GM21723 (cell line): Measurements from ENCODE around the gene PAFAH1B2.
"Not testable (repeated sequence)": the region's sequence is repeated elsewhere in the genome, so short reads cannot be mapped to it uniquely, and the experiment has no call there.

Source experiments
- ATAC-seq: cut with Tn5 transposase; IDR thresholded peaks from one replicate; pipeline ENCODE4 v1.9.1; 2021; ENCODE audit warnings: mild to moderate bottlenecking, moderate library complexity; ENCODE audit not compliant: unreplicated experiment

Gene PAFAH1B2

GRCh38 chr11:117143871-117144476 is at the start of gene PAFAH1B2:
Gene PAFAH1B2, plus strand, starts transcription at chr11:117144287. Its CDS starts 8,161 bp downstream, at chr11:117152448.
- ATAC-seq: peak; percentile 97

DNA sequence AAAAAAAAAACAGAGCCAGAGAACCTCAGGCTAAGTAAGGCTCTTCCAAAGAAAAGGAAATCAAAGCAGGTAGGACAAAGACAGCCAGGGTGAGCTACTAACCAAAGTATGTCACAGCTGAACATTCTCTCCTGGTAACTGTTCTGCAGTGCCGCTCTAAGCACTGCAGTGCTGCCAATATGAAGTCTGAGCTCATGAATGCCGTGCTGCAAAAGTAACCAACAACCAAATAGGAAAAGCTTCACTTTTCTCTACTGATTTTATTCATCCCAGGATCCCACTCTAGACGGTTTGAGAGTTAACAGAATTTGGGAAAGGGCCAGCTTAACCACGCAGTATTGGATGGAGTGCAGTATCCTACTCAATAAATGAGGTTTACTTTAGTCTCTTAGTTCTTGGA is 49.3 kb upstream of the PAFAH1B2 start:
- ATAC-seq: no peak

DNA sequence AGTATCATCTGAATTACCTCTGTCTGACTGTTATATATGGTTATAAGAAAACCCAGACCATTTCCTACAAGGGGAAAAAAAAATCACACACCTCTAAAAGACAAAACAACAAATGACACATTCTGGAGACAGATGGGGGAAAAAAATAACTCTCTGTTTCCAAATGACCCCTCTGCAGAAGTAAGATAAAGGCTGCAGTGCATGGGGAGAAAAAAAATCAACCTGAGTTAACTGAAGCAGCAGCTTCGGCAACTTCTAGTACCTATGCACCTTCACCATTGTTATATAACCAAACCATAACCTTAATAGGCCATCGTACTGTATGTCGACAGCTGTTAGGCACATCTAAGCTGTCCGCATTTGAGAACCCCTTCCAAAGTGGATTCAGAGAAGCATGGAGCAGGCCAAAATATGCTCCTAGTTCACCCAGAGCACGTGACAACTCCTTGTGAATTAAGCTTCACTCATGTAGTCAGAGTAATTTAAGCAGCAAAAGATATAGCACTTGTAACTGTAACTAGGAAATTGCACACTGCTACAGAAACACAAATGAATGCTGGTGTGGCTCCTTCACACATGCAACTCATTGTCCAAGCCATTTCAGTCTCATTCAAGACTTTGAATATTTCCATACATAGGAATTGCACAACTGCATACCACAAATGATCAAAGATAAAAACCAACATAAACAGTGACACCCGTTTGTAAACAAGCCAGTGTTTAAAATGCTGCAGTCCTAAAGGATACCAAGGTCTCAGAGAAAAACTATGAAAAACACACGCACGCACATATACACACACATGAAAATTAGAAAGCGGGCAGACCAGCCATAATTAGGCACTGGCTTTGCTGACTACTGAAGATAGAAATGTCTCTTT is 48.6 kb upstream of the PAFAH1B2 start:
- no peak for ATAC-seq

DNA sequence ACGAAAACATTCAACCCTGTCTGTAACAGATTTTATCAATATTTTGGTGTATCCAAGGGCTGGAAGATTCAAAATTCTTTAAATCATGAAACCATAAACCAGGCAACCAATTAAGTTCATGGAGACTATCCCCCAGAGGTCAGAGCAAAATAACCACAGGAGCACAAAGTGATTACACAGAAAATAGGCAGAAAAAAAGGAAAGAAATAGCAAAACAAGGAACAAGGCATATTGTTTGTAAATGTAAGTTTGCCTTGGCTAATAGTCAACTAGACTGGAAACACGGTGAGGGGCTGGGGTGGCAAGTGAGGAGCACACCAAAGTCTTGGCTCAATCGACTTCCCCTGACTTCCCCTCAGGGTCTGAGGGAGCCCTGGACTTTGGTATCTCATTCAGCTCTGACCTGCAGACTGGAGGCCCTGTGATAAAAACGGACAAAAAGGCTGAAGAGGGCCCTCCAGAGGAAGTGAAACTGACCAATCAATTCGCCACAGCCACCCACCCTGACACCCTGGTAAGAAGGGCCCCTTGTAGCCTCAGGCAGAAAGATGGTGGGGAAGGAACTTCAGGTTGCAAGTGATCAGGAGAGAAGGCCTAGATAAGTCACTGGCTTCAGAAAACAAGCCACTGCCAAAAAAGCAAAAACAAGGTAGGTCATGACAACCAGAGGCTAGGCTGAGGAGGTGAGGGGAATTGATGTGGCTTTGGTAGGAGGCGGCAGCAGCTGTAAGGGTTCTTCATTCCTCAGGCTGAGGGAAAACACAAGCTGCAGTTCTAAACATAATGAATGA is 47.7 kb upstream of the PAFAH1B2 start:
- ATAC-seq: no peak

- no peak for ATAC-seq
These were observed 47.1 kb upstream of the PAFAH1B2 start for GRCh38 chr11:117097014-117097388.

- ATAC-seq: peak; percentile 28
These were observed 46.5 kb upstream of the PAFAH1B2 start for GRCh38 chr11:117097389-117098268.

- peak; percentile 70 for ATAC-seq
These were observed 45.5 kb upstream of the PAFAH1B2 start, which contains the start of gene SIK3 for GRCh38 chr11:117098269-117099232. Gene SIK3, minus strand, starts transcription at chr11:117098428. Its CDS starts 13 bp downstream, at chr11:117098415.

DNA sequence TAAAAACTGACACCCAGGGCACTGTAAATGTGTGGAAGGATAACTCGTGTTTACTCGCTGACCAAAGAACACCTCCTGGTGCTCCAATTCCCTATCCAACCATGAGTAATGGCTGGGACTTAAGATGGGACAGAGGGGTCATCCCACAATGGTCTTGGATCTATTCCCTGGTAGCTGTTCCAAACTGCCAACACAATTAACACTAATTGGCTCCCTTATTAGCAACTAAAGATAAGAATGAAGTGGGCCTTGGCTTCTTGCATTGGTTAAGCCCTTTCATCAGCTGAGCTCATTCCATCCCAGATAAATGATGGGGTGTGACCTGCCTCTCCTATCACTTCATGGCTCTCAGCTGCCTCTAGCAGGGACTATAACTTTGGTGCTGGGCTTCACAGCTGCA is 44.4 kb upstream of the PAFAH1B2 start:
- ATAC-seq: no peak

GRCh38 chr11:117100556-117100955 is 43.5 kb upstream of the PAFAH1B2 start:
- ATAC-seq: no peak

DNA sequence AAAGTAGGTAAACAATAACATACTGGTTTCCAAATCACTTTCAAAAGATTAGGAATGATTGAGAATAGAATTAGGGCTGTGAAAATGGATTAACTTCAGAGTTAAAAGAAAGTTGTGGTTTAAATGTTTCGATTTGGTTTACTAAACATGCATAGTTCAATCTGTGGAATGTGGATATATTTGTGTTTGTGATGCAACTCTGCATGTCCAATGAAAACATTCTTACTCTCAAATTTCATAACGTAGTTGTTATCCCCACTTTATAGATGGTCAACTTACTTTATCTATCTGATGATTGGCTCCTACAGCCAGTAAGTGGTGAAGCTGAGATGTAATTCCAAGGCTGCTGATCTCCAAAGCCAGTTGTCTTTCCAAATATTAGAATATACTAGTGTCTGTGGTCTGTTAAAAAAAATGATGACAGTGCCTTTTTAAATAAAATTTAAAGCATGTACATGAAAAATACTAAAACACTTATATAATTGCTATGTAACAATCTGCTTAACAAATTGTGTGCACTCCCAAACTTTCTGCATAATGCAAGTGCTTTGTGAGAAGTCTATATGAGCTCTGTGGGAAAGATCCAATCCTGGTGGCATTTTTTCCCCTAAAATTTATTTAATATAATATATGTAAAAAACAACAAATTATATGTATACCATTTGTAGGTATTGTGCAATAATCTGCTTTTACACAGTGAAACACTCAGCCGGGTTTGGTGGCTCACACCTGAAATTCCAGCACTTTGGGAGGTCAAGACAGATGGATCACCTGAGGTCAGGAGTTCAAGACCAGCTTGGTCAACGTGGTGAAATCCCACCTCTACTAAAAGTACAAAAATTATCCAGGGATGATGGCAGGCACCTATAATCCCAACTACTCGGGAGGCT is 36.1 kb upstream of the PAFAH1B2 start:
- no peak for ATAC-seq

- no peak for ATAC-seq
These were observed 33.7 kb upstream of the PAFAH1B2 start for GRCh38 chr11:117110294-117110950.

- ATAC-seq: not testable (repeated sequence)
These were observed 31.6 kb upstream of the PAFAH1B2 start for GRCh38 chr11:117112497-117112896.

DNA sequence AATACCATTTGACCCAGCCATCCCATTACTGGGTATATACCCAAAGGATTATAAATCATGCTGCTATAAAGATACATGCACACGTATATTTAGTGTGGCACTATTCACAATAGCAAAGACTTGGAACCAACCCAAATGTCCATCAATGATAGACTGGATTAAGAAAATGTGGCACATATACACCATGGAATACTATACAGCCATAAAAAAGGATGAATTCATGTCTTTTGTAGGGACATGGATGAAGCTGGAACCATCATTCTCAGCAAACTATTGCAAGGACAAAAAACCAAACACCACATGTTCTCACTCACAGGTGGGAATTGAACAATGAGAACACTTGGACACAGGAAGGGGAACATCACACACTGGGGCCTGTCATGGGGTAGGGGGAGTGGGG is 31.1 kb upstream of the PAFAH1B2 start:
- not testable (repeated sequence) for ATAC-seq

DNA sequence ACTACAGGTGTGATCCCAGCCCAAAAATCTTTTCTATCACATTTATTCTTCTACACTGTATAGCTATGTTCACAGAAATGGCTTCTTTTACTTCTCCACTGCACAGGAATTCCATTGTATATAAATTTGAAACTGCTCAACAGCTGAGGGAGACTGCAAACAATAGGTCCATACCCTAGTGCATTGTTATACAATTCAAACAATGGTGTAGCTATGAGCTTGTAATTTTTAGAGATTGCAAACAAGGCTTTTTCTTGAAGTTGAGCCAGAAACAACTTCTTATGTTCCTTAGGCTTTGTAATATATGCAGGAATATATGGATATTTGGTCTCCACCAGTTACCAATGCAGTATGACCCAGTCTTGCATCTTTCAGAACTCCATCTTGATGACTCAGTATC is 26.4 kb upstream of the PAFAH1B2 start:
- ATAC-seq: no peak

DNA sequence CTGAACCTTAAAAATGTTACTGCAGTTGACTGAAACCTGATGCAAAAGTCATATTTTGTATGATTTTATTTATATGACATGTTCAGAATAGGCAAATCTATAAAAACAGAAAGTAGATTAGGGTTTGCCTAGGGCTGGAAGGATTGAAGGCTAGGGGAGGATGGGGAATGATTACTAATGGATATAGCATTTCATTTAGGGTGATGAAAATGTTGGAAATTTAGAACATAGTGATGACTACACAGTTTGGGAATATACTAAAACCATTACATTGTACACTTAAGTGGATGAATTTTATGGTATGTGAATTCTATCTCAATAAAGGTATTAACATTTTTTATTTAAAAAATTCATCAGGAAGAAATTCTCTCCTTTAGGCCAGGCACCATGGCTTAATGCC is 22.9 kb upstream of the PAFAH1B2 start:
- ATAC-seq: no peak

GRCh38 chr11:117122556-117122955 is 21.5 kb upstream of the PAFAH1B2 start:
- ATAC-seq: no peak

DNA sequence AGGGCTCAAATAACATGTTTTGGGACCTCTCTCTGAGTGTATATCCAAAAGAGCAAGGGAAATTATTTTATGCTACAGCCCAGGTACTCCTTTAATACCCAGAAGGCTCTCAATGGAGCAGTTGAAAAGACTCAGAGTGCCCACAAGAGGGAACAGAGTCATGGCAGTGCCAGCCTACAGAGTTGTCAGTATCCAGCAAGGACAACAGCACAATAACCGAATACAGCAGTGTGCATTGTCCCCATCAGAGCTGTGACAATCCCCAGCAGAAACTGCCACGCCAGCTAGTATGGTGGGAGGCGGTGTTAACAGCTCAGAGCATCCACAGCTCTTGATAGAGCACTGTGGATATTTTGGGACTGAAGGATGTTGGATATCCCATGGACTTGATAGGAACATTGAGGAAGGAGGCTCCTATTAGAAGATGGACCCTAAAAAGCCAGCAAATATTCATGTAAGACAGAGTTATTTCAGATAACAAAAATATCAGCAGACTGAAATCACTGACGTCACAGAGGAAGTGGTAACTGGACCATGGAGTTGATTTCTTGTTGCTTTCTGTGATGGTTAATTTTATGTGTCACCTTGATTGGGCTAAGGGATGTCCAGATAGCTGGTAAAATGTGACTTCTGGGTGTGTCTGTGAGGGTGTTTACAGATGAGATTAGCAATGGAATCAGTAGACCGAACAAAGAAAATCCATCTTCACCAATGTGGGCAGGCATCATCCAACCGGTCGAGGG is 17.7 kb upstream of the PAFAH1B2 start:
- ATAC-seq: no peak
